ENCODE data around the gene MYZAP.

The MYZAP gene

GRCh38 chr15:57667171-57667849 is 75.6 kb downstream of the MYZAP start:
- DNase-seq: peak; percentile 6 to 46

- no peak for DNase-seq
Observed at GRCh38 chr15:57668016-57668415, 76.3 kb downstream of the MYZAP start.

DNA sequence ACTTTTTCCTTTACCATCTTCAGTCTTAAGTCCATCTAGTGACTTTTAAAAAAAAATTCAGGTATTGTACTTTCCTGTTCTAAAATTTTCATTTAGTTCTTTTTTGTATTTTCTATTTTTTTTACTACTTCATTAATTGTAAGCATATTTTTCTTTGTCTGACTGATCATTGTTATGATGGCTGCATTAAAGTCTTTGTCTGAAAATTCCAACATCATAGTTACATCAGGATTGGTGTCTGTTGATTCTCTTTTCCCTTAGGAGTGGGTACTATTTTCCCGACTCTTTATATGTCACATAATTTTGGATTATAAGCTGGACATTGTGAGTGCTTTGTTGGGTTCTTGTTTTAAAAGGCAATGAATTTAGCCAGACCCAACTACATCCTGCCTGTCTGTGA is 79.9 kb downstream of the MYZAP start:
- DNase-seq: no peak

GRCh38 chr15:57675481-57676181 is 83.9 kb downstream of the MYZAP start:
- DNase-seq: no peak

DNA sequence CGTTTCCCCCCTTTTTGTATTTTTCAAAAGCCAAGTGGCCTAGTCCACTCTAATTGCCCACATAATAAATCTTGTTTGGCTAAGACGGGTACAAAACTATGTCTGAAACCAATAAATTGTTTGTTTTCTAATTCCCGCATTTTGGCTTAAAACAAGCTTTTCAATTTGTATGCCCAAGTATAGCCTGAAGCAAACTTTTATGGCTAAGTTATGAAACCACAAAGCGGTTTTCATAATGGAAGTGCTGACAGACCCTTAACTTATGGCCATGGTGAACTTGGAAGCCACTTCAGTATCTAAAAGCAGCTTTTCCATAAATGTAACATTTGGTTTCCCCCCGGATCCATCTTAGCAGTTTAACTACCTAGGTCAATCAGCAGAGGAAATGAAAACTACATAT is 84.9 kb downstream of the MYZAP start:
- DNase-seq: no peak

- no peak for DNase-seq
Observed at GRCh38 chr15:57677204-57677603, 85.5 kb downstream of the MYZAP start.

GRCh38 chr15:57680021-57680420 is 88.3 kb downstream of the MYZAP start:
- DNase-seq: no peak

- no peak for DNase-seq
Observed at GRCh38 chr15:57681011-57681410, 89.3 kb downstream of the MYZAP start.

- no peak for DNase-seq
Observed at GRCh38 chr15:57683481-57683880, 91.8 kb downstream of the MYZAP start.

GRCh38 chr15:57684491-57685151 is 92.9 kb downstream of the MYZAP start:
- no peak for DNase-seq

DNA sequence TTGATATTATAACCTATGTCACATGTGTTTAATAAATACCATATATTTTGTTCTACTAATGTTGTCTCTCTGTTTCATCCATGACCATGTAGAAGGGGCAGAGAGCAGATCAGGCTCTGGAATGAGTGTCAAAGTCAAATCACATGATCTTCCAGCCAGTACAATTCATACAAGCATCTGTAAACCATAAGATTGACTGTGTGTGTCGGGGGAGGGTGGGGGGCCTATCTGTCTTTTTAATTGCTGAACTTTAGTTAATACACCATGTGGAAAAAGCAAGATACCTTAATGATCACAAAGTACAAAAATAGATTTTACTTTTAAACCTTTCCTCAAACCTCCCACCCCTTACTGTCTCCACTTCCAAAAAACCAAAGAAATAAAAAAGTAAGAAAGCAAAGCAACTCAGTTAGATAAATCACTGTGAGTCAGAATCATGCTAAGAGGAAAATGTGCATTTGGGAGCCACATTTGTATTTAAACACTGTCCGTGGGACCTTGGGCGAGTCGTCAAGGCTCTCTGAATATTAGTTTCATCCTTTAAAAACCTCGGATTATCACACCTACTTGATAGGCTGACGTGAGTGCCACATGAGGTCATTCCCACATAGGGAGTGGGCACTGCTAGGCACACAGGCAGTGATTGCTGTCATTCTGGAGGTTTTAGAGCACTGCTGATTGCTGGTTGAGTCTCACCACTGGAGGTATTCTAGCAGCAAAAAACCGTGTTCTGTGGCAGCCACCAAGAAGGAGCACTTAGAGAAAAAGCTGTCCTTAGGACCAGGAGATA is 93.8 kb downstream of the MYZAP start:
- no peak for DNase-seq

GRCh38 chr15:57686657-57687056 is 95.0 kb downstream of the MYZAP start:
- DNase-seq: no peak

DNA sequence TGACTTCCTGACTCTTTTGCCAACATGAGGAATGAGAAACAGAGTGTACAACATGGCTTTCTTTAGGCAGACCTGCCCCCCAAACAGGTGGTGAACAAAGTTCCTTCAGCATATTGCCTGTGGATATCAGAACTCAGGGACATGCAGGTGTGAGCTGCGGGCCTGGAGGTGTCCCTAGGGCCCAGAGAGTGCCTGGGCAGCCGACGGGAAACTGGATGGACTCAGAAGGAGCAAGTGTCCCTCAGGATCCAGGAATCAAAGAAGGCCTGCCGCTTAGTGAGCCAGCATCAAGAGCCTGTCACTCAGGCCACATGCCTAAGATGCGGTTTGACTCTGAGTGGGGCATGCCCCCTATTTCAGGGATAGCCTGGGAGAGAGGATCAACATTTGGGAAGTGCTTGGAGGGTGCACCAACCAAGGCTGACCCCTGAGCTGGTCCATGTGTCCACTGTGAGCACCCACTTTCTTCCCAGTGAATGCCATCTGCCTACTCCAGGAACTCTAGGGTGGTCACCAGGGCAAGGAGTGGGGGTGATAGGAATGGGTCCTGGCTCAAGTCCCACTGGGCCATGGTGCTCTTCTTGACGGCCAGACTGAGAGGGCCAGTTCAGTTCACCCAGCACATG is 98.8 kb downstream of the MYZAP start:
- DNase-seq: no peak

DNA sequence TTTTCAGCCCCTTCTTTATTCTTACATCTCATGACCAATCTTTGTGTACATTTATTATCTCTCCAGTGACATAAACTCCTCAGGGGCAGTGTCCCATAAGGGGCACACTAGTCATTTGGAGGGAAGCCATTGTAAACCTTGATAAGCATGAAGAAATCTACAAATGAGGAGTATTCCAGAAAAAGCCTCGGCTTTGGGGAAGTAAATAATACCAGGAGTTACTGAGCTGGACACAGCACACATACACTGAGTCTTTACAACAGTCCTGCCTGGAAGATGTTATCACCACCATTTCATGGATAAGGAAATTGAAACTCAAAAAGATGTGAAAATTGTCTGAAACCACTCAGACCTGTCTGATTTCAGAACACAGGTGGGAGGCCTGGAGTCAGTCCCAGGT is 99.4 kb downstream of the MYZAP start:
- DNase-seq: no peak

DNA sequence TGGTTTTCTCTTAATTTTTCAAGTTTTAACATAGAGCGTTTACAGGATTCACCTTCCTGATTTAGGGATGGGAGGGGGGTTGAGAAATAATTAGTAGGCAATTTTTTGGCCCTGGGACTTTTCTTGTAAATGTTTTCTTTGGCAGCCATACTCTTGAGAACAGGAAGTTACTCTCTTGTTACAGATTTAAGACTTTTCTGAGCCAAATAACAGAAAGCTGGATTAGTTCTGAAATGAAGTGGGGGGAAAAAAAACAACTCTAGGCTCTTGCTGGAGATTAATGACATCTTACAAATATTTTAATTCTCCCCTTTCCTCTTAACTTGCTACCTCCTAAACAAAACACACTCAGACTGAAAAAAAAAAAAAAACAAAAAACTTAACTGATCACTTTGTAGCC is 101.0 kb downstream of the MYZAP start:
- no peak for DNase-seq

GRCh38 chr15:57694279-57694678 is 102.6 kb downstream of the MYZAP start:
- no peak for DNase-seq

DNA sequence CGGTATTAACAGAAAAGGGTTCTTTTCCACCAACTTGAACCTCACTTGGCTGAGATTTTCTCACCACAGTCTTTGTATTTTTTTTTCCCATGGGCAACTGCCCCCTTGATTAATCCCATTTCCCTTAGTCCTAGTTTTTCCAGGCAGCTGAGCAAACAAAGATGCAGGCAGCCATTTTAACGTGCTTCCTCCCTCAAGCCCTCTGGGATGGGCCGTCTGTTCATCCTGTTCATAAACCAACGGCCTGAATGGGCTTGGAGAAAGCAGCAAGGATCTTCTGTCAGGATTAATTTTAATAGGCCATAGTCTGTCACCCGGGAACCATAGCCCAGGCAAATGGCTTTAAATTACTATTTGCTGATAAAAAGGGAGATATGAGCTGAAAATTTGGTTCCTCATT is 104.4 kb downstream of the MYZAP start:
- DNase-seq: peak in 1 of 2 experiments; percentile 56

DNA sequence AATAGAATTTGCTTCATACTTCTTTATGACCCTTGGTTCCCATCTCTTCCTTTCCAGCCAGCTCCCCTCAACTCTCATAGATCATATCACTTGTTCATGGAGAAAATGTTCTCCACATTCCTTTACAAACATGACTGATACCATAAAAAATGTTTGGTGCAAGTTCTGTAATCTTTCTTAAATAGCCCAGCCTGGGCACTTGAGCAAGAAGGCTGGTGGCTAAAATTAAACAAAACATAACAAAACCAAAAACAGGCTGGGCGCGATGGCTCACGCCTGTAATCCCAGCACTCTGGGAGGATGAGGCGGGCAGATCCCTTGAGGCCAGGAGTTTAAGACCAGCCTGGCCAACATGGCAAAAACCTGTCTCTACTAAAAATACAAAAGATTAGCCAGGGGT is 105.9 kb downstream of the MYZAP start:
- DNase-seq: no peak

DNA sequence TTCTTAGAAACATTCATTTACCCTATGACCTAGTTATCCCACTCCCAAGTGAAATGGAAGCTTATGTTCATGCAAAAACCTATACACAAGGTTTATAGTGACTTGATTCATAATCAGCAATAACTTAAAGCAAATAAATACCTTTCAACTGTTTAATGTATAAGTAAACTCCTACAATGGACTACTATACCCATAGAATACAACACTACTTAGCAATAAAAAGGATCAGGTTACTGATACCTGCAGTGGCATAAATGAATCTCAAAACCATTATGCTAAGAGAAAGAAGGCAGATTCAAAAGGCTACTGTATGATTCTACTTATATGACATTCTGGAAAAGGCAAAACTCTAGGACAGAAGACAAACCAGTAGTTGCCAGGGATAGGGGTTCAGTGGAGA is 106.5 kb downstream of the MYZAP start:
- DNase-seq: no peak

- DNase-seq: no peak
Observed at GRCh38 chr15:57698991-57699390, 107.3 kb downstream of the MYZAP start.

DNA sequence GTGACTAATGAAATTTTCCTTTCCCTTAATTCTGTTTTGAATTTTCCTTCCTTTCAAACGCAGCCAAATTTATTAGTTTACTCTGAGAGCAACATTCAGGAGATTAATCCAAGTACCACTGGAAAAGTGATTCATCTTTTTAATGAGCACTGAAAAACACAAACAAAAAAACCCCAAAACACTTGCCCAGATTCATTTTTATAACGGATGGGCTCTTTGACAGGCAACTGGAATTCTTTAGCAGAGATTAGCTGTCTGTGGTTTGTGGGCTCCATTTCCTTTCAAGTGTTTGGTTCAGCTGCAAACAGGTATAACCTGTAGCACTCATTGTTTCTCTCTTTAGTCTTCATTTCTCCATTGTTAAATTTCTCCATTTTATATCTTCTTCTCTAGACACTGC is 111.7 kb downstream of the MYZAP start:
- no peak for DNase-seq

DNA sequence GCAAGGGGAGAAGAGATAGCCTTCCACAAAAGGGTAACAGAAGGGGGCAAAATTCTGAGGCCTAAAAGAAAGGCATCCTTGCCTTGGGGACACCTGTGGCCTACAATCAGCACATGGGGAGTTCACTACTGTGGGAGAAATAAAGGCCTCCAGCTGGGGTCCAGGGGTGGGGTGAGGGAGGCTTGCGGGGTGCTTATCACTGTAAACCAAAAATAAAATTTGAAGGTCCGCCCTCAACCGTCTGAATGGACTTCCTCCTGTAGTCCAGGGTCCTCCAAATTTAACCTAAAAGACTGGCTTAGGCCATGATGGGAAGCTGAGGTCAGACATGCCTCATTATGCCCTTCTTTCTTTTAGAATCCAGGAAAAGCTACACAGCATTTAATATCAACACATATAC is 112.7 kb downstream of the MYZAP start:
- DNase-seq: no peak

All from NCI-H524 (cell line).